Endothelial cell (in vitro differentiated cells): ENCODE data around the gene HAP1. TPM values are rescaled to one million over a fixed set of nuclear protein-coding genes. Genes with fewer than 3 reads are reported as not detected.
"Not testable (repeated sequence)": the region's sequence is repeated elsewhere in the genome, so short reads cannot be mapped to it uniquely, and the experiment has no call there.

Experiments used
- DNase-seq: peaks from one replicate; pipeline ENCODE4 v3.0.0; 2021; ENCODE audit warnings: low spot score
- H3K27ac Mint-ChIP-seq: one replicate; pipeline ENCODE4 v1.8.0; 2021; ENCODE audit warnings: mixed read lengths, inconsistent platforms; ENCODE audit not compliant: unreplicated experiment
- H3K27me3 Mint-ChIP-seq: one replicate; pipeline ENCODE4 v1.8.0; 2021; ENCODE audit warnings: mild to moderate bottlenecking, moderate library complexity, mixed read lengths, inconsistent platforms; ENCODE audit not compliant: unreplicated experiment
- H3K36me3 Mint-ChIP-seq: one replicate; pipeline ENCODE4 v1.8.0; 2021; ENCODE audit warnings: mild to moderate bottlenecking, low read depth, mixed read lengths, inconsistent platforms; ENCODE audit not compliant: unreplicated experiment
- H3K4me1 Mint-ChIP-seq: one replicate; pipeline ENCODE4 v1.8.0; 2021; ENCODE audit warnings: mild to moderate bottlenecking, mixed read lengths, inconsistent platforms; ENCODE audit not compliant: unreplicated experiment
- H3K4me3 Mint-ChIP-seq: one replicate; pipeline ENCODE4 v1.8.0; 2021; ENCODE audit warnings: mild to moderate bottlenecking, mixed read lengths, inconsistent platforms; ENCODE audit not compliant: unreplicated experiment
- H3K9me3 Mint-ChIP-seq: one replicate; pipeline ENCODE4 v1.8.0; 2021; ENCODE audit warnings: mixed read lengths, inconsistent platforms; ENCODE audit not compliant: unreplicated experiment
- total RNA-seq: library from RNA; stranded (reverse); fragmentation: NEBNext Ultra II Directional; extraction: Animal tissue kit (Norgen Biotek cat#: 25700); gene quantifications from one replicate; pipeline ENCODE4 v1.2.1, GENCODE V29; 2021; ENCODE audit not compliant: unreplicated experiment
- TF ChIP-seq, protein P1 (sequence below): fragments of 200-600 bp; sonication (generic); IDR thresholded peaks from one replicate; pipeline ENCODE4 v1.5.0; 2021; ENCODE audit warnings: antibody characterized with exemption; ENCODE audit not compliant: unreplicated experiment

The HAP1 gene
- total RNA-seq, 1 donor from 2014 or later: 18.1 TPM

DNA sequence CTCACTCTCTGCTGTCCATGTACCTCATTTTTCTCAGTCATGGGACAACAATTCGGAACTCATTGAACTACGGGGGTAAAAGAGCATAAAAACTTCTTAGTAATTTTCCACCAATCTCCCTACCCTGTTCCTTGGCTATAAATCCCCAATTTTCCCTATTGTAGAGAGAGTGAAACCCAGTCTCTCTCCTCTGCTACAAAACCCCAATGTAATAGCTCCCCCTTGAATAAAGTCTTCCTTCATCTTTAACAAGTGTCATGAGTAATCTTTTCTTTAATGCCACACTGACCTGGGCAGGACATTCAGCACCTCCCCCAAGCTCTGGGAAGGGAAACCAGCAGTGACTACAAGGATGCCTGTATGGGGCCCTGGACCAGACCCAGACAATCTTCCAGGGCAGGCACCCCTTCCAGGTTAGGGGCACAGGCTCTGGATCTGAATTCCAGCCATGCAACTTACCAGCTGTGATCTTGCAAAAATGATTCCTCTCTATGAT, 56.0 kb downstream of the HAP1 start:
- no peak for DNase-seq
- Mint-ChIP-seq H3K9me3 (peaks cover 5% of the 10 kb centered on the region), H3K4me3 (no peak overlapping the region), H3K27me3 (peaks cover 4% of the 10 kb centered on the region), H3K27ac (no peak overlapping the region), H3K4me1 (peaks cover 11% of the 10 kb centered on the region), H3K36me3 (peaks cover 3% of the 10 kb centered on the region)
- TF ChIP-seq, protein P1, sequence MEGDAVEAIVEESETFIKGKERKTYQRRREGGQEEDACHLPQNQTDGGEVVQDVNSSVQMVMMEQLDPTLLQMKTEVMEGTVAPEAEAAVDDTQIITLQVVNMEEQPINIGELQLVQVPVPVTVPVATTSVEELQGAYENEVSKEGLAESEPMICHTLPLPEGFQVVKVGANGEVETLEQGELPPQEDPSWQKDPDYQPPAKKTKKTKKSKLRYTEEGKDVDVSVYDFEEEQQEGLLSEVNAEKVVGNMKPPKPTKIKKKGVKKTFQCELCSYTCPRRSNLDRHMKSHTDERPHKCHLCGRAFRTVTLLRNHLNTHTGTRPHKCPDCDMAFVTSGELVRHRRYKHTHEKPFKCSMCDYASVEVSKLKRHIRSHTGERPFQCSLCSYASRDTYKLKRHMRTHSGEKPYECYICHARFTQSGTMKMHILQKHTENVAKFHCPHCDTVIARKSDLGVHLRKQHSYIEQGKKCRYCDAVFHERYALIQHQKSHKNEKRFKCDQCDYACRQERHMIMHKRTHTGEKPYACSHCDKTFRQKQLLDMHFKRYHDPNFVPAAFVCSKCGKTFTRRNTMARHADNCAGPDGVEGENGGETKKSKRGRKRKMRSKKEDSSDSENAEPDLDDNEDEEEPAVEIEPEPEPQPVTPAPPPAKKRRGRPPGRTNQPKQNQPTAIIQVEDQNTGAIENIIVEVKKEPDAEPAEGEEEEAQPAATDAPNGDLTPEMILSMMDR: no peak

- H3K9me3 Mint-ChIP-seq: peaks cover 5% of the 10 kb centered on the region
- peaks cover 5% of the 10 kb centered on the region for H3K27me3 Mint-ChIP-seq
- H3K36me3 Mint-ChIP-seq: peaks cover 3% of the 10 kb centered on the region
- no peak for DNase-seq
- H3K27ac Mint-ChIP-seq: no peak overlapping the region
- peaks cover 11% of the 10 kb centered on the region for H3K4me1 Mint-ChIP-seq
- TF ChIP-seq, protein P1: no peak
- no peak overlapping the region for H3K4me3 Mint-ChIP-seq
Observed at GRCh38 chr17:41676058-41676419, 58.4 kb downstream of the HAP1 start.

DNA sequence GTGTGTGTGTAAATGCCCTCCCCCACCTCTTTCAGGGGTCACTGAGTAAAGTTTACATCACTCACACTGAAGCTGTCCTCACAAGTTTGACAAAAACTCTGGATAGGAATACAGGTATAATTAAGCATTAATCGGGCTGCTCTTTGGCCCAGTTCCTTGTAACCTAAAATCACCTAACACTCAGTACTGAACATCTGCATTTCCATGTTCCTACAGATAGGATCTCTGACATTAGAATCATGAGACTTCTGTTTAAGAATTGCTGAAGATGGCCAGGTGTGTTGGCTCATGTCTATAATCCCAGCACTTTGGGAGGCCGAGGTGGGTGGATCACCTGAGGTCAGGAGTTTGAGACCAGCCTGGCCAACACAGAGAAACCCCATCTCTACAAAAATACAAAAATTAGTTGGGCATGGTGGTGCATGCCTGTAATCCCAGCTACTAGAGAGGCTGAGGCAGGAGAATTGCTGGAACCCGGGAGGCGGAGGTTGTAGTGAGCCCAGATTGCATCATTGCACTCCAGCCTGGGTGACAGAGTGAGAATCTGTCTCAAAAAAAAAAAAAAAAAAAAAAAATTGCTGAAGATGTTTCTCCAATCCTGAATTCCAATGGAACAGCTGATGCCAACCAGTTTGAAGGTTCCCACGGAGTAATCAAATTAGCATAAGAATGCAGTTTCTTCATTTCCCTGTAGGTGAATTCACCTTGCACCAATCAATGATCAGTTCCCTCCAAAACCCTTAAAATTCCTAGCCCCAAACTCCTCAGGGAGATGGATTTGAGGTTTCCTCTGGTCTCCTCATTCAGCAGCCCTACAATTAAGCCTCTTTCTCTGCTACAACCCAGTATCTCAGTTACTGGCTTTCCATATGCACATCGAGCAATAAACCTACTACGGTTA, 59.0 kb downstream of the HAP1 start:
- DNase-seq, H3K27me3 Mint-ChIP-seq, H3K4me3 Mint-ChIP-seq, H3K27ac Mint-ChIP-seq, H3K36me3 Mint-ChIP-seq, H3K9me3 Mint-ChIP-seq: not testable (repeated sequence)
- peaks cover 11% of the 10 kb centered on the region for H3K4me1 Mint-ChIP-seq

Other genes with a start within 250 kb of the HAP1 start
- gene KRT36, start 244.7 kb downstream of the HAP1 start, total RNA-seq: not detected
- not detected for gene KRT13, start 229.0 kb downstream of the HAP1 start, total RNA-seq
- gene KRT15, start 215.8 kb downstream of the HAP1 start, total RNA-seq: not detected
- gene KRT19, start 206.3 kb downstream of the HAP1 start, total RNA-seq: 4.5 TPM
- not detected for gene KRT9, start 162.6 kb downstream of the HAP1 start, total RNA-seq
- not detected for gene KRT14, start 147.7 kb downstream of the HAP1 start, total RNA-seq
- gene KRT16, start 121.9 kb downstream of the HAP1 start, total RNA-seq: not detected
- gene KRT17, start 110.1 kb downstream of the HAP1 start, total RNA-seq: not detected
- gene EIF1, start 45.8 kb downstream of the HAP1 start, total RNA-seq: 569 TPM
- not detected for gene GAST, start 22.3 kb downstream of the HAP1 start, total RNA-seq
- 330 TPM for gene JUP, start 52.1 kb upstream of the HAP1 start, total RNA-seq
- 22.6 TPM for gene P3H4, start 77.3 kb upstream of the HAP1 start, total RNA-seq
- 167 TPM for gene FKBP10, start 78.4 kb upstream of the HAP1 start, total RNA-seq
- gene NT5C3B, start 101.6 kb upstream of the HAP1 start, total RNA-seq: 79.9 TPM
- gene KLHL10, start 103.2 kb upstream of the HAP1 start, total RNA-seq: not detected
- 9.0 TPM for gene KLHL11, start 130.8 kb upstream of the HAP1 start, total RNA-seq
- 376 TPM for gene ACLY, start 184.3 kb upstream of the HAP1 start, total RNA-seq
- gene ODAD4, start 196.0 kb upstream of the HAP1 start, total RNA-seq: 2.2 TPM
- gene CNP, start 232.2 kb upstream of the HAP1 start, total RNA-seq: 82.1 TPM